ENCODE data around the gene ZNF564.
A peak's percentile ranks its signal among the peaks of the same experiment; 100 is the strongest.
"Not testable (repeated sequence)": the region's sequence is repeated elsewhere in the genome, so short reads cannot be mapped to it uniquely, and the experiment has no call there.

Gene ZNF564

GRCh38 chr19:12513531-12514061, 37.7 kb downstream of the ZNF564 start:
- no peak for TF ChIP-seq CTCF (IDR thresholded peaks at IDR 0.05; ENCODE audit: low read depth, low read length, missing control alignments)
- H3K4me3 ChIP-seq (ENCODE audit: low read depth, low read length) = no peak overlapping the region
- DNase-seq (ENCODE audit: low read depth) = no peak

DNA sequence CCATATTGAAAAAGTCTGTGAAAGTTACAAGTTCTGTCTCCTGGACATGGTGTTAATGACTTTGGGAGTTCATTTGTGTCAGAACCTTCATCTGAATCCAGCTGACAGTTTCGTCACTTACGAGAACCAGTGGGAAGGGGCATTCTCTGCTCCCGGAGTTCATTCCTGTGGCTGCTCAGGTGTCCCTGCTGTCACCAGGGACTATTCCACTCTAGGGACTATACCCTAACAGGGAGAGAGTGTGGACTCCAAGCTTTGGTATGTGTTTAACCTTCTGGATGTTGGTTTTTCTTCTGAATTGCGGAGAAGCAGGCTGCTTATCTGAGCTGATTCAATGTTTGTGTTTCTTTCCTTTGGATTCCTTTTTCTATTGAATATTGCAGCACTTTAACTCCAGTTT, 54.2 kb downstream of the ZNF564 start:
- no peak overlapping the region for H3K4me3 ChIP-seq (ENCODE audit: low read depth, low read length)
- TF ChIP-seq CTCF (IDR thresholded peaks at IDR 0.05; ENCODE audit: low read depth, low read length, missing control alignments) = no peak
- DNase-seq (ENCODE audit: low read depth) = no peak

DNA sequence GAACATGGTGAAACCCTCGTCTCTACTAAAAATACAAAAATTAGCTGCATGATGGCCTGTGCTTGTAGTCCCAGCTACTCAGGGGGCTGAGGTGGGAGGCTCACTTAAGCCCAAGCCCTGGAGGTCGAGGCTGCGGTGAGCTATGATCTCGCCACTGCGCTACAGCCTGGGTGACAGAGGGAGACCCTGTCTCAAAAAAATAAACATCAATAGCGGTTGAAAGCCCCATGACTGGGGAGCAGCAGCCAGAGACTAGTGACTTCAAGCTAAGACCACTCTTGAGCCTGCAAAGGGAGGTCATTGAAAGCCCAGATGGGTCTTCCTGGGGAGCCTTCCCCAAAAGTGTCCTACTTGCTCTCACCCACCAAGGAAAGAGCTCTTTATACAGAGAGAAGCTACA, 54.8 kb downstream of the ZNF564 start:
- DNase-seq (ENCODE audit: low read depth) = no peak
- H3K4me3 ChIP-seq (ENCODE audit: low read depth, low read length) = no peak overlapping the region
- no peak for TF ChIP-seq CTCF (IDR thresholded peaks at IDR 0.05; ENCODE audit: low read depth, low read length, missing control alignments)

DNA sequence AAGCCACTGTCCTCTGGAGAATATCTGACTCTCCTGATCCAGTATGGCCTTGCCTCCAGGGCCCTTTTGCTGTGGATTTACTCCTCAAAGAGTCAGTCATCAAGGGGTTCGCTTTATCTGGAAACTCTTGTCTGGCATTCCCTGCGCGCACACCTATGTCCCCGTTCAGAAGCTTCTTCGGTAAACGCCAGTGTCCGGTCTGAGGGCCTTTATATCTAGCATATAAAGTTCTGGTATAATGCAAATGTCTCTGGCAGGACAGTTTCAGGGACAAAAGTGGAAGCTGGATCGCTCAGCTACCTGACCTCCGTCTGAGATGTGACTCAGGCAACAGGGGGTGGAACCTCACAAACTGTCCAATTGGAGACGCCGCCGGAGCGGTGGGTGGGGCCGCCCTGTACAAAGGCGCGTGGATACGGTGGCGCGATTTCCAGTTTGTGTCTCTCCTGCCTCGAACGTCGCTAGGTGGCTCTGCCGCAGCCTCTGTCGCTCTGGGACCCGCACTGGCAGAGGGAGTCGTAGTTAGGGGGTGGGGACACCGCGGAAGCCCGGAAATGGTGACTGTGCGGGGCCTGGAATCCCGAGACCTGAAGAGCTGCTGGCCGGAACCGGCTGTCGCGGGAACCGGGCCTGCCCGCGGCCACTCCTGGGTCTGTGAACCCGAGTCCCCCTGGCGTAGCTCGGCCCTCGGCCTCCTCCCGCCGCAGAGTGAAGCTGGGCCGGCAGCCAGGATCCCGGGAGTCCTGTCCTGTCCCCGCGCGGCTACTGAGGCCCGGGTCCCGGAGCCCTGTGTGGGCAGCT, 56.1 kb downstream of the ZNF564 start:
- H3K4me3 ChIP-seq (ENCODE audit: low read depth, low read length) = peak overlapping the region; percentile 62
- peak; percentile 47 for TF ChIP-seq CTCF (IDR thresholded peaks at IDR 0.05; ENCODE audit: low read depth, low read length, missing control alignments)
- peak; percentile 92 for DNase-seq (ENCODE audit: low read depth)

DNA sequence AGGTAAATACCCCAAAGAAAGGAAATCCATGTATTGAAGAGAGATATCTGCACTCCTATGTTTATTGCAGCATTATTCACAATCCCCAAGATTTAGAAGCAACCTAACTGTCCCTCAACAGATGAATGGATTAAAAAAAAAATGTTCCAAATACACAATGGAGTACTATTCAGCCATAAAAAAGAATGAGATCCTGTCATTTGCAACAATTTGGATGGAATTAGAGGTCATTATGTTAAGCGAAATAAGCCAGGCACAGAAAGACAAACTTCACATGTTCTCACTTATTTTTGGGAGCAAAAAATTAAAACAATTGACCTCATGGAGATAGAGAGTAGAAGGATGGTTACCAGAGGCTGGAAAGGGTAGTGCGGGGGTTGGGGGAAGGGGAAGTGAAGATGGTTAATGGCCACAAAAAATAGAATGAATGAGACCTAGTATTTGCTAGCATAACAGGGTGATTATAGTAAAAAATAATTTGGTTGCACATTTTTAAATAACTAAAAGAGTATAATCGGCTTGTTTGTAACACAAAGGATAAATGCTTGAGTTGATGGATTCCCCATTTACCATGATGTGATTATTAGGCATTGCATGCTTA, 56.9 kb downstream of the ZNF564 start:
- no peak for DNase-seq (ENCODE audit: low read depth)
- H3K4me3 ChIP-seq (ENCODE audit: low read depth, low read length) = no peak overlapping the region; the same call in 1 of the 2 replicates
- no peak for TF ChIP-seq CTCF (IDR thresholded peaks at IDR 0.05; ENCODE audit: low read depth, low read length, missing control alignments)

DNA sequence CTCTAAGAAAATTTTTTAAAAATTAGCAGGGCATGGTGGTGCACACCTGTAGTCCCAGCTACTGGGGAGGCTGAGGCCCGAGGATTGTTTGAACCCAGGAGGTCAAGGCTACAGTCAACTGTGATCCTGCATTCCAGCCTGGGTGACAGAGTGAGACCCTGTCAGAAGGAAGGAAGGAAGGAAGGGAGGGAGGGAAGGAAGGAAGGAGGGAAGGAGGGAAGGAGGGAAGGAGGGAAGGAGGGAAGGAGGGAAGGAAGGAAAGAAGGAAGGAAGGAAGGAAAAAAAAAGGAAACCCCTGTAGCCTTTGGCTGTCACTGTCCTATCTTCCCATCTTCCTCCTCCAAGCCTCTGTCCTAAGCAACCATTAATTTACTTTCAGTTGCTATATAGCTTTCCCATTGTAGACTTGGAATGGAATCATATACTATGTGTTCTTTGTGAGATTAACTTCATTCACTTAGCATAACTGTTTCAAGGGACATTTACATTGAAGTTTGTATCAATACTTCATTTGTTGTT, 65.0 kb downstream of the ZNF564 start:
- not testable (repeated sequence) for H3K4me3 ChIP-seq (ENCODE audit: low read depth, low read length); DNase-seq (ENCODE audit: low read depth)

GRCh38 chr19:12485571-12485970, 65.7 kb downstream of the ZNF564 start:
- no peak for TF ChIP-seq CTCF (IDR thresholded peaks at IDR 0.05; ENCODE audit: low read depth, low read length, missing control alignments)
- no peak overlapping the region for H3K4me3 ChIP-seq (ENCODE audit: low read depth, low read length)
- no peak for DNase-seq (ENCODE audit: low read depth)

All from GM12864 (cell line).